GM15510 (cell line): ENCODE measurements around the gene ARHGAP44.

Source experiments
- POLR2A ChIP-seq: IDR thresholded peaks from 3 replicates; pipeline ENCODE4 v1.6.1; 2011; ENCODE audit warnings: borderline replicate concordance; ENCODE audit not compliant: insufficient read length; ENCODE audit errors: extremely low read depth

Gene ARHGAP44

DNA sequence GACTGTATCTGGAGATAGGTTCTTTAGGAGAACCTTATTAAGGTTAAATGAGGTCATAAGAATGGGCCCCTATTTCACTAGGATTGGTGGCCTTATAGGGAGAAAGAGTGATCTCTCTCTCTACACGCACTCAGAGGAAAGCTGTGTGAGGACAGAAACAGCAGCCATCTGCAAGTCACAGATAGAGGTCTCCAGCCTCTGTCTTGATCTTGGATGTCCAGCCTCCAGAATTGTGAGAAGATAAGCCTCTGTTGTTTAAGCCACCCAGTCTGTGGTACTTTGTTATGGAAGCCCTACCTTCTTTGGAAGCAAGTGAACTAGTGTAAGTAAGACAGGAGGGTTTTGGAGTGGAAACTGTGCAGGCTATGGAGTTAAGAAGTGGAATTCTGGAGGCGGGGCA lies 135.3 kb downstream of the ARHGAP44 start:
- no peak for TF ChIP-seq POLR2A

DNA sequence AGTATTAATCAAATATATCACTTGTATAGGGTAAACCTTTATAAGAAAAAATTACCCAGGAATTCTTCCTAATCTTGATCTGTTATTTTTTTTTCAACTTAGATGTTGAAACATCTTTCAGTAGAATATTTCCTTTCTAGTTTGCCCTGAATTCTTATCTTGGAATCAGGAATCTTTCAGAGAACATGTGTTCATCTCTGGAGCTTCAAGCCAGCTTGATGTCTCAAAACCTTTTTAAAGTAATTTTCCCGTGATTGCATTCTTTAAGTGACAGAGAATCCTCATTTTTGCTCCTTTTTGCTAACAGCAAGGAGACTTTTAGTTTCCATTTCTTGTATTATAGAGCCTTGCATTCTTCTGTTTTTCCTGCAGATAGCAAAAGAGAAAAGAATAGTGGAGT lies 137.7 kb downstream of the ARHGAP44 start:
- no peak for TF ChIP-seq POLR2A

DNA sequence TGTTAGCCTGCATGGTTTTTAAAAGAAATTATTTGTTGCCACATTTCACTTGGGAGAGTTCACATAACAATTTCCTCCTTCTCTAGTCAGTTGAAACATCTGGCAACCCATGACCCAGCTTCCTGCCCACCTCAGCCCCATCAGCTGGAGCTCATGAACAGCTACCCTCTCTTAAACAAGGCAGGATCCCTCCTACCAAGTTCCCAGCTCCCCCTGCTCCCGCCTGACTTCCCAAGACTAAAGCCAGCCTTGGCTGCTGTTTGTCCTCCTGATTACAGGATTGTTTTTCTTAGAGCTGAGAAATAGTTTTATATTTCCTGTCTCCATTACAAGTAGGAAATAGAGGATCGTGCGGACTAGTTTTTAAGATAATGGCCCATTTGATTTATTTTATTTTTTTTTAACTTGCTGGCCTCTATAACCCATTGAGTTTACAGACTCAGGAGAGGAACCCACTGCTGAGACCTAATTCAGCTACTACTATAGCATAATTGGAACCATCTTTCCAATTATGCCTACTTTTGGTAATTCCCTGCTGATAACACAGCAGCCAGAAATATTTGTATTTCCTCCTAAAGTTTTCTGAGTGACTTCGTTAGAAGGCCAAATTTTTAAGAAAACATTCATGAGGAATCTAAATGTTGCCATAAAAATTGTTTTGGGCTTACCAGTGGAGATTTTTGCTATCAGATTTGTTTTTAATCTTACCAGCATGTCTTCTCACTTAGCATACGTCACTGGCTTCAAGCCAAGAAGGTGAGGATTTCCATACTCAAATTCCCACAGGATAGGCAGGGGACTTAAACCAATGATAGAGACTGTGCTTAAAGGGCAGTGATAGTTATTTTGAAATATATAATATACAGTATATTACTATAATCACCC lies 138.5 kb downstream of the ARHGAP44 start:
- no peak for TF ChIP-seq POLR2A

DNA sequence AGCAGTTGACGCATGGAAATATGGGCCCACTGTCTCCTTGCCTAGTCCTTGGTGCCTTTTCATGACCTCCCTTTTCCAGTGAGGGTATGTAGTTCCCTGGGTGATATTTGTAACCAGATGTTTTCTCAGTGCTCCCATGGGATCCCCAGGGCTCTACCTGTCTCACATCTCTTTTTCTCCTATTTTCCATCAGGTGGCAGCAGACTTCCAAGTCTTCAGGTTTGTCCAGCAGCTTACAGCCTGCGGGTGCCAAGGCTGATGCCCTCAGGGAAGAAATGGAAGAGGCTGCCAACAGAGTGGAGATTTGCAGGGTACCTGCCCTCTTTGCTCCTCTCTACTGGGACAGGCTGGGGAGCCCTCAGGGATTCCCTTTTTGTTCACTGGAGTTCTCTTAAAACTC lies 139.4 kb downstream of the ARHGAP44 start:
- TF ChIP-seq POLR2A, result no peak

DNA sequence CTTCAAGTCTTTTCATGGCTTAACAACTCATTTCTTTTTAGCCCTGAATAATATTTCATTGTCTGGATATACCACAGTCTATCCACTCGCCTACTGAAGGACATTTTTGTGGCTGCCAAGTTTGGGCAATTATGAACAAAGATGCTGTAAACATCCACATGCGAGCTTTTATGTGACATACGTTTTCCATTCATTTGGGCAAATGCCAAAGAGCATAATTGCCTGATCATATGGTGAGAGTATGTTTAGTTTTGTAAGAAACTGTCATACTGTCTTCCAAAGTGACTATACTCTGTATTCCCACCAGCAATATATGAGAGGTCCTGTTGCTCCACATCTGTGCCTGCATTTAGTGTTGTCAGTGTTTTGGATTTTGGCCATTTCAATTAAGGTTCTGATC lies 147.2 kb downstream of the ARHGAP44 start:
- no peak for TF ChIP-seq POLR2A

DNA sequence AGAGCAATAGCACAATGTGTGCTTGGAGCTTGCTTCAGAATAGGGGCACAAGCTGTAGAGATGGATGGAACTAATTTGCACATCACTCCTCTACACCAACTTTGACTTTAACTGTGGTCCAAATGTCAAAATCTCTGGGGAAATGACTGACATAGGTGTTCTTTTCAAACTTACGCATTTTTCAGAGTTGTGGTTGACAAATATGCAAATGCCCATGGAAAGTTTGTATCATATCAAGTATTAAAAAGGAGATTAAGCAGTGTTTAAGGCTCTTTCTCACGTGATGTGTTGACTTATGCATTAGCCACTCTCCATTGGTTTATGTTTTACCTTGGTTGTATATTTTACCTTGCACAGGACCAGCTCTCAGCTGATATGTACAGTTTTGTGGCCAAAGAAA lies 151.4 kb downstream of the ARHGAP44 start:
- TF ChIP-seq POLR2A, result no peak

DNA sequence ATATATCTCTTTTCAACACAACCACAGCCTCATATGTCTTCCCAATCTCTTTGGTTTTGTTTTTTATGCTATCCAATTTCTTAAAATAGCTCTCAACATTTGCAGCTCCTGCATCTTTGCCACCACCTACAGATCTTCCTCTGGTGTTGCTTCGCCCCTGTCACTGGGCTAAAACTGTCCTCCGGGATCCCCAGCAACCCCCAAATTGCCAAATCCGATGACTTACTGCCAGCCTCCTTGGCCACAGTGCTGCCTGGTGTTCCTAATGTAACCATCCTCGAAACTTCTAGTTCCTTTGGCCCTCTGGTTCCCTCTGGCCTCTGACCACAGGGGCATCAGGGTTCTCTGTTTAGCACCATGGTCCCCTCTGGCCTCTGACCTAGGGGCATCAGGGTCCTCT lies 157.7 kb downstream of the ARHGAP44 start:
- no peak for TF ChIP-seq POLR2A

DNA sequence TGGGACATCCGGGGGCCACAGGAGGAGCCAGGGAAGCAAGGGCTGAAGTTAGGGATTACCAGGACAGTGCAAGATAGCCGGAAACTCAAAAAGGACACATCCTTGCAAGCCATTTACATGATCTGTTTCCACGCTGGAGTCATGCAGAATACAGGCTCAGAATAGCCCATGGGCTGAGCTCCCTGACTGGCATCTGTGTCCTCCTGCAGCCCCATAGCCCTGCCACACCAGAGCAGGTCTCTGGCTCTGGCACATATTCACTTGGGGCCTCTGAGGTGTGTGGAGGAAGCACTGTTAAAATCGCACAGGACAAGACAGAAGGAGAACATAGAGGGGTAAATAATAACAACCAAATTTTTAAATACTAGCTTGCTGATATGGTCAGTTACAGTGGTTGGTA lies 162.7 kb downstream of the ARHGAP44 start:
- TF ChIP-seq POLR2A, result no peak

DNA sequence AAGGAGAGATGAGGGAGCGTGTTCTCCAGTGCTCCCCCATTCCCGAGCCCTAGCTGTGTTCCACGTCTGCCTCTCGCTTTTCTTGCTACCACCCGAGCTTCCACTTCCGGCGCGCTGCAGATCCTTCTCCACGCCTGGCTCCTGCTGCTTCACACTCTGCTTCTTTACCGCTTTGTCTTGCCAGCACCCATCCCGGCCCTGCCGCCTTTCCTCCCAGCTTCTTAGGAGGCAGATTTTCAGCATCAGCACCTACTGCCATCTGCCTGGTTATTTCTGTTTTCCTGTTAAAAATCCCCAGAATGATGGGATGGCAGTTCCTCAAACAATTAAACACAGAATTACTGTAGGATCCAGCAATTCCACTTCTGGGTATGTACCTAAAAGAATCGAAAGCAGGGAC lies 163.9 kb downstream of the ARHGAP44 start:
- TF ChIP-seq POLR2A, result no peak

DNA sequence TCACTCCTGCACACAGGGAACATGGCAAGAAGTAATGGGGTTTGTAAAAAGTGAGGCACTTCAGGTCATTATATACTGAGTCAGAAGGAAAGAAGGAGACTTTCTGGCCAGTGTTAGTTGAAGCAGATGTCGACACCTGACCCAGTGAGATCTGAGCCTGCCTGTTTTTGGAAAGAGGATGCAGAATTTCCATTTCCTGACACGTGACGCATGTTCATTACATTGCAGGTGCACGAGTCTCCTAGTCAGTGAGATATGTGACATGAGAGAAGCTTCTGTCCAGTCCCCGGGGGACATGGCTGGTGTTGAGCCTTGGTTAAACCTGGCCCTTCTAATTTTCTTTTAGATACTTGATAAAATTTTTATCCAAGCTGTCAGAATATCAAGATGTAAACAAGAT lies 166.2 kb downstream of the ARHGAP44 start:
- TF ChIP-seq POLR2A, result no peak

DNA sequence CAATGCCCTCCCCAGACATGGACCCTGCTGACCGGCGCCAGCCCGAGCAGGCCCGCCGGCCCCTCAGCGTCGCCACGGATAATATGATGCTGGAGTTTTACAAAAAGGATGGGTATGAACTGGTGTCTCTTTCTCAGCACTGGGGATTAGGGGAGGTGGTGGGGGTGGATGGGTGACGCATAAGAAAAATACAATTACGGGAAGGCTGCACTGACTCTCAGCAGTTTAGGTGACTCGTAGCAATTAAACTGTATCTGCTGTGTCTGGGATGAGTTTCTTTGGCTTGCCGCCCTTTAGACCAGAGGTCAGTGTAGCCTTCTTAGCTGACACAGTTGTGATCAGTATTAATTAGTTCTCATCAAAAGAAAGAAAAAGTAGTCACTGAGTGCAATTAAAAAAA lies 169.5 kb downstream of the ARHGAP44 start:
- no peak for TF ChIP-seq POLR2A

DNA sequence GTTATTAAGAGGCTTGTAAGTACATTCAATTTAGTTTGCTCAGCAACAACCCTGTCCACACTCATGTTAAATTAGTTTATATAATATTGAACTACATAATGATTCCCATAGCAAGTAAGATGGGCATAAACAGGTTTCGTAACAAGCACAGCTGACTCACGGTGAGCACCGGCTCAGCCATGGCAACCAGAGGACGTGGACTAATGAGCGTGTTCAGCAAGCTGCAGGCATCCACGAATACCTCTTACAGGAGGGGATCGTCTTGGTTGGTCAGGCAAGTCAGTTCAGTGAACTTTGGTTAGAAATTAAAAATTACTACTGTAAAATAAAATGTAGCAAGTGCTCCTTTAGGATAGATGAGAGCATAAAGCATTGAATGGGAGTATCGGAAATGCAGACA lies 170.1 kb downstream of the ARHGAP44 start:
- no peak for TF ChIP-seq POLR2A

DNA sequence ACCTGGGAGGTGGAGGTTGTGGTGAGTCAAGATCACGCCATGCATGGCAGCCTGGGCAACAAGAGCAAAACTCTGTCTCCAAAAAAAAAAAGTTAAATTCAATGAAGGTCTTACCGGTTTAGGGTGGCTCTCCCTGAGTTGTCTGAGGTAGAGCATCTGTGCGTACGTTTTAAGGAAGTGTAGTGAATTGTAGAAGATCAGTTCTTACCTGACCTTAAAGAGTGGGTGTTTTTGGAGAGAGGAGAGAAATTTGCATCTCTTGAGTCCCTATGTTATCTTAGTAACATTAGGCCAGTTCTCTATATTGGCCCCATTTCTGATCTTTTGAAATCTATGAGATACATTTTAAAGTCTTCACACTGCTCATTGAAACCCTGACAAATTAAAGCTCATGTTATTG lies 172.4 kb downstream of the ARHGAP44 start:
- no peak for TF ChIP-seq POLR2A

DNA sequence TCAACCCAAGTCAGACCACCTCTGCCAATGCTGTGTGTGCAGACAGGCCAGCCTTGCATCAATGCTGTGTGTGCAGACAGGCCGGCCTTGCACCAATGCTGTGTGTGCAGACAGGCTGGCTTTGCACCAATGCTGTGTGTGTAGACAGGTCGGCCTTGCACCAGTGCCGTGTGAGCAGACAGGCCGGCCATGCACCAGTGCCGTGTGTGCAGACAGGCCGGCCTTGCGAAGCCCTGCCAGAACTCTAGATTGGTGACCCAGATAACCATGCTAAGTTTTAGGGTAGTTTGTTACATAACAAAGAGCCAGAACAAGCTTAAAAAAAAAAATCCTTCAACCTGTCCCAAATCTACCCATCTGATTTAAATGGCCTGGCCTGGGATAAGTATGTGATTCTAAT lies 174.2 kb downstream of the ARHGAP44 start:
- TF ChIP-seq POLR2A, result no peak

DNA sequence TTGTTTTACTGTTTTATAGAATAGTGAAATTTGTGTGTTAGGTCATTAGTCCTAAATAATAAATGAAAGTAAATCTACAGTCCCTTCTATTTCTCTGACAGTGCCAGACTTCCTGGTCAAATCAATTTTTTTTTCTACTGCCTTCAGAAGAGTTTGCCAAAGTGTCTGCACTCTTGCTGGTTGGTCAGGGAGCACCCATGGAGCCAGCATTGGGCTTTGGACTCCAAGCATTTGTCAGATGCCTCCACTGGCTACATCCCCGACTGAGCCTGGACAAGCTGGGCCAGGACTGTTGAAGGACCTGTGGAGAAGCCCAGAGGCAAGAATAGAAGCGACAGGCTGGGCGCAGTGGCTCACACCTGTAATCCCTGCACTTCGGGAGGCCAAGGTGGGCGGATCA lies 174.9 kb downstream of the ARHGAP44 start:
- no peak for TF ChIP-seq POLR2A

DNA sequence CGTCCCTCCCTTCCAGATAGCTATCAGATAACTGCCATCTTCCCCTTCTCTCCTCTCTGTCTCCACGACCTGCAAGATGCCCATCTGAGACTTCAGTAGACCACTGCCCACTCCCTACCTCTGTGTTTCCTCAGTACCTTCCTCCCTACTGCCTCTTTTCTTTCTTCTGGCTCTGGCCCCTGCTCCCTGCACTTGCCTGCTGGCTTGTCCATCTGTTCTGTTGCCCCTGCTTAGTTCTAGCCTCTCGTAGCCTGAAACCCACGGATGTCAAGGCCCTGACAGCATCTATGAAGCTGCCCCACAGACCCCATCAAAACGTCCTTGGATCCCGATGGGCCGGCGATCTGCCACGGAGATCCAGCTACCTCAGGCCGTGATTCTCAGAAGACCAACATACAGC lies 175.5 kb downstream of the ARHGAP44 start:
- no peak for TF ChIP-seq POLR2A
